GM18511 (cell line): Measurements from ENCODE around the gene DIPK1B.
A peak's percentile ranks its signal among the peaks of the same experiment; 100 is the strongest.

Source experiments
- ATAC-seq: cut with Tn5 transposase; IDR thresholded peaks from one replicate; pipeline ENCODE4 v1.9.1; 2021; ENCODE audit warnings: mild to moderate bottlenecking, moderate library complexity; ENCODE audit not compliant: unreplicated experiment

DIPK1B gene

GRCh38 chr9:136718345-136719194 is 6.2 kb downstream of the DIPK1B start:
- no peak for ATAC-seq

GRCh38 chr9:136719195-136719880 is 7.0 kb downstream of the DIPK1B start:
- ATAC-seq, result no peak

- no peak for ATAC-seq
Measured at GRCh38 chr9:136720251-136720897, 8.0 kb downstream of the DIPK1B start.

- ATAC-seq, result no peak
Measured at GRCh38 chr9:136720898-136721338, 8.5 kb downstream of the DIPK1B start.

- ATAC-seq, result no peak
Measured at GRCh38 chr9:136721339-136722092, 9.1 kb downstream of the DIPK1B start.

GRCh38 chr9:136722093-136722968 is 10.0 kb downstream of the DIPK1B start:
- no peak for ATAC-seq

- ATAC-seq, result no peak
Measured at GRCh38 chr9:136722969-136723356, 10.6 kb downstream of the DIPK1B start.

GRCh38 chr9:136723362-136723976 is 11.1 kb downstream of the DIPK1B start:
- ATAC-seq, result no peak

GRCh38 chr9:136723989-136724388 is 11.6 kb downstream of the DIPK1B start:
- ATAC-seq, result no peak

- ATAC-seq, result no peak
Measured at GRCh38 chr9:136724772-136725171, 12.4 kb downstream of the DIPK1B start.

GRCh38 chr9:136725612-136726011 is 13.2 kb downstream of the DIPK1B start:
- no peak for ATAC-seq

GRCh38 chr9:136726118-136726517 is 13.7 kb downstream of the DIPK1B start:
- ATAC-seq, result no peak

- ATAC-seq, result no peak
Measured at GRCh38 chr9:136726631-136727191, 14.3 kb downstream of the DIPK1B start.

- ATAC-seq, result peak; percentile 65
Measured at GRCh38 chr9:136728080-136728547, 15.7 kb downstream of the DIPK1B start.

- ATAC-seq, result peak; percentile 30
Measured at GRCh38 chr9:136728548-136729123, 16.3 kb downstream of the DIPK1B start.

GRCh38 chr9:136729144-136729543 is 16.8 kb downstream of the DIPK1B start:
- ATAC-seq, result no peak

GRCh38 chr9:136729926-136730325 is 17.6 kb downstream of the DIPK1B start:
- ATAC-seq, result no peak

- no peak for ATAC-seq
Measured at GRCh38 chr9:136732444-136733178, 20.2 kb downstream of the DIPK1B start.
